ENCODE measurements around the gene SLC51B.
"Not testable (repeated sequence)": the region's sequence is repeated elsewhere in the genome, so short reads cannot be mapped to it uniquely, and the experiment has no call there.

The SLC51B gene

GRCh38 chr15:65084500-65085206 is 39.5 kb downstream of the SLC51B start:
- no peak for DNase-seq (ENCODE audit: low read depth)

DNA sequence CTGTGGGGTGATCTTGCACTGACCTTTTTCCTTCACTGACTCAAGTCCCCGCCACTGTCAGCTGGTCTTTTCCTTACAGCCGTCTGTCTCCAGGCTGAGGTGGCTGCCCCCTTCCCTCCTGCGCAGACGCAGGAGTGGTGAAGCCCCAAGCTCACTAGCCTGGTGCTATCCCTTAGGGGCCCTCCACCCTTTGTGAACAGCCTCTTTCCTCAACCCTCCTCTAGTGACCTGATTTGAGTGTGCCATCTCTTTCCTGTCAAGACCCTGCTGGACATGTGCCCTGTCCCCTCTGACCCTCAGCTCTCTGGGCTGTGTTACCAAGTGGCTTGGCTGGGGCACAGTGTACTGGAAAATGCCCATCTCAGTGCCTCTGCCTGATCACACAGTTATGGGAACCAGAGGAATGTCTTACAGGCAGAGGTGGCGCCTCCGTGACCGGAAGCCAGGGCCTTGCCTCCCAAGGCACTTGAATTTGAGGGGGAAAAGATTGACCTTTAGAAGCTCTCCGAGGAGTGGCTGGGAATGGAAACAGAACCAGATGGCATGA is 40.1 kb downstream of the SLC51B start:
- DNase-seq (ENCODE audit: low read depth), result no peak

DNA sequence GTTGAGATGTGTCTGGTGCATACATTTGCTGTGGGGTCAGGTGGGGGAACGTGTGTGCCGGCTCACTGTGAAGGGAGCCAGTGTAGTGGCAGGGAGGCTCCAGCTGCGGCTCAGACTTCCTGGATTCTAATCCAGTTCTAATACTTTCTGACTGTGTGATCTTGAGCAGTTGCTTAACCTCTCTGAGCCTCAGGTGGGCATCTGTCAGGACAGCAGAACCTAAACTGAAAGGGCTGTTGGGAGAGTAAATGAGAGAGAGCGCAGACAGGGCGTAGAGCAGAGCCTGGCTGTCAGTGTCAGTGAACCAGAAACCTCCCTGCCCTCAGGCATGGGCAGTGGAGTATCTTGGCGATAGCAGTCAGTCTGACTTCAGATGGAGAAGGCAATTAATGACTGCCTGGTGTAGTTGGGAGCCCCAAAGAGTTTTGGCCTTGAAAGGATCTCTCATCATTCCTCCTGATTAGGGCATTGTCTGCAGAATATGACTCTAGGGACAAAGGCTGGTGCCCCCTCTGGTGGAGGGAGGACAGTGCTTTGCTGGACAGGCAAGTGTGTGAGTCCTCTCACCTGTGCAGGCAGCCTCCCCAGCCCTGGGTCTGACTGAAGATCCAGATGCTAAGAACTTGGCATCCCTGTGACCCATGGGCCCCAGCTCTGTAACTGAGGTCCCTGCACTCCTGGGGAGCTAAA is 40.9 kb downstream of the SLC51B start:
- no peak for DNase-seq (ENCODE audit: low read depth)

DNA sequence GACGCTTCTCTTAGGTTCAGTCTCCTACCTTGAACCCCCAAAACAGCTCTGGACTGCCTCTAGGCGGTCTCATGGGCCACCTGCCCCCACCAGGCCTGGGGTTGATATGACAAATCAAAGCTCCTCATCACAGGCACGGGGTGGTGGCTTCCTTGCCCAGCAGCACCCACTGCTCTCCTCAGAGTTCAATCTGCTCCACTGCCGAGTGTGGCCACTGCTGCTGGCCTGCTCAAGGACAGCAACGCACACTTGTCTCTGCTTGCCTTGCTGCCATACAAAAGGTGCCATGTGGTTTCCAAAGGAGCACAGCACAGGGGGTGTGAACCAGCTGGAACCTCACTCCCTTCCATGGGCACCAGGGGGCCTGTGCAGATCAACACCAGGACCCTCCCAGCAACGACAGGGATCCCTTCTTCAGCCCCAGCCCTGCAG is 41.5 kb downstream of the SLC51B start:
- no peak for DNase-seq (ENCODE audit: low read depth)

- no peak for DNase-seq (ENCODE audit: low read depth)
Measured at GRCh38 chr15:65087411-65087810, 42.2 kb downstream of the SLC51B start.

DNA sequence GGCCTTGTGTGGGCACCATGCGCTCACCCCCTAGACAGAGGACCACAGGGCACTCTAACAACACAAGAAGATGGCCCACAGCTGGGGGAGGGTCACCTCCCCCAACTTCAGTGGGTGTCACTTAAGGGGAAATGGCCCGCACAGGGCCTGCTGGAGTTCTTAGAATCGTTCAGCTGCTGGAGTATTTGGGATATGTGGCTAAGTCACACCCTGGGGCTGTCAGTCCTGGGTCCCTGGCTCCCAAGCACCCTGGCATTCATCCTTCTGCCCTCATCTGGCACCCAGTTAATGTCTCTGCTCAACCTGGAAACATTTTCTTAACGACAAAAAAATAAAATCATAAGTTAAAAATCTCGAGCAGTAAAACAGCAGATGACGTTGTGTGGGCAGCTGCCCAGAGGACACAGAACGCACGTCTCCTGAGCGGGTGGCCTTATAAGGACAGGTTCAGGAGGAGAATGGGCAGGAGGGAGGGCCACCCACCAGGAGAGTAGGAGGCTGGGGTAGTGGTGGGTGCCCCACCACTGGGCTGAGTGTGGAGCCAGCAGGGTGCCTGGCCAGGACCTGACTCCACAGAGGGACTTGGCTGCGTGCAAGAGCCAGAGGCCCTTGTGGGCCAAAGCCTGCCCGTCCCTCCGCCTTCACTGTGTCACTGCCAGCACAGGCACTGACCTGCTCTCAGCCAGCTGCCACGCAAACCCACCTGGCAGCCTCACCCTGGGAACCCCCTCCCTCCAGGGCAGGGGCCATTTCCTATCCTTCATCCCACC is 42.9 kb downstream of the SLC51B start:
- no peak for DNase-seq (ENCODE audit: low read depth)

- no peak for DNase-seq (ENCODE audit: low read depth)
Measured at GRCh38 chr15:65088643-65089021, 43.4 kb downstream of the SLC51B start.

- DNase-seq (ENCODE audit: low read depth), result no peak
Measured at GRCh38 chr15:65089206-65089824, 44.1 kb downstream of the SLC51B start.

- no peak for DNase-seq (ENCODE audit: low read depth)
Measured at GRCh38 chr15:65091946-65092770, 47.0 kb downstream of the SLC51B start.

DNA sequence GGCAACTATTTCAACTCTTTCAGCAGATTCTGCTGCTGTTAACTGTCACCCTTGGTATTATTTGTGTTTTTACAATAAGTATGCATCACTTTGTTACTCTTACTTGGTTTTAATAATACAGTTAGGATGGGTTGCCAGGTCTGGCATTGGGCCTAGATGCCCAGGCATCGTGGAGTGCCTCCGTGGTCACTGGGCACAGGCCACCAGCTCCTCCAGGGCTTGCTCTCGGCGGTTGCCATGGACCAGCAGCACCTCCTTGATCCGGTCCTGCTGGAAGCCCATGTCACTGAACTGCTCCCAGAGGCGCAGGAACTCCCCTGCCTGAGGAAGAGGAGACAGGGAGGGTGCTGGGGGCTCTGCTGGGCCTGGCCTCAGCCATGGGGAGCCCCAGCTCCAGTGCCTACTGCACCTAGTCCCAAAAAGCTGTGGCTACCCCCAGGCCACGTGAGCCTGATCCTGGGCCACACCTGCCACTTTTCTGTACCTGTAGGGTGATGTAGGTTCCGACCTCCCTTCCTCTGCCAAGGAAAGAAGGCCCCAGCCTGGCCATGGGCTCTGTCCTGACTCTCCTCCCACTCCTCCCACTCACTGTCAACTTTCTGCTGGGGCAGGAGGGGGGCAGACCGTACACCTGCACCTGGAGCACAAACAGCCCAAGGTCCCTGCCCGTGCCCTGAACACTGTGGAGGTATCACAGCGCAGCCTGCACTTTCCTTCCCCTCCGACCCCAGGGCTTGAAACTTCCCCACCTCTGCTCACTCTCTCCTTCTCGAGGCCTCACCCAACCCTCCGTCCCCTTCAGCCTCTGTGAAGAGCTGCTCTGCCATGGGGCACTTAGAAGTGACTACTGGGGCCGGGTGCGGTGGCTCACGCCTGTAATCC is 48.0 kb downstream of the SLC51B start:
- no peak for DNase-seq (ENCODE audit: low read depth)

- not testable (repeated sequence) for DNase-seq (ENCODE audit: low read depth)
Measured at GRCh38 chr15:65093793-65094170, 48.6 kb downstream of the SLC51B start.

GRCh38 chr15:65094294-65094995 is 49.3 kb downstream of the SLC51B start:
- no peak for DNase-seq (ENCODE audit: low read depth)

DNA sequence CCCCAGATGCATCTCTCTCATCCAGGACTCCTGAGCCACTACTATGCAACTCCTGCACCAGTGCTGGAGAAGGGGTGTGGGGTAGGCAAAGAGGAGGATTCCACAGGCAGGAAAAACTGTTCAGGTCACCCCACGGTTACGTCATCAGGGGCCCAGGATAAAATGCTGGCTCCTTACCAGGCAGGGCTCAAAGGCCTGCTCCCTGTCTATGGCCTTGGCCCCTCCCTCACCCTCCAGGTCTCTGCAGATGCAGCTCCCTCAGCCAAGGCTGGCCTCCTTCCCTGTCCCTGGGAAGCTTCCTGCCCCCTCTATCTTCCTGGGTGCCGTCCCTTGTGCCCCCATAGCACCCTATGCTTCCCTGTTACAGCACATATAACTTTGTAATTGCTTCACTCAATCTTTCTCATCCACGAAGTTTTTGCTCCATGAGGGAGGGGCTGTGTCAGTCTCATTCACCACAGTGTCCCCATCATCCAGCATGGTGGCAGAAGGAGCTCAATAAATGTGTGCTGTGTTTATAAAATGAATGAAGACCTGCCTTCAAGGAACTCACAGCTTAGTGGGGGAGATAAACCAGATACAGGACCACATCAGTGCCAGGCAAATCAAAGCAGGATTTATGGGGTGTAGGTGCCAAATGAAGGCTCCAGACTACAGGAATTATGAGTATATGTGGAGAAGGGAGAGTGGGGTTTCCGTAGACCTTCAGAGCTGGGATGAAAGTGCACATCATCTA is 50.0 kb downstream of the SLC51B start:
- DNase-seq (ENCODE audit: low read depth), result no peak

DNA sequence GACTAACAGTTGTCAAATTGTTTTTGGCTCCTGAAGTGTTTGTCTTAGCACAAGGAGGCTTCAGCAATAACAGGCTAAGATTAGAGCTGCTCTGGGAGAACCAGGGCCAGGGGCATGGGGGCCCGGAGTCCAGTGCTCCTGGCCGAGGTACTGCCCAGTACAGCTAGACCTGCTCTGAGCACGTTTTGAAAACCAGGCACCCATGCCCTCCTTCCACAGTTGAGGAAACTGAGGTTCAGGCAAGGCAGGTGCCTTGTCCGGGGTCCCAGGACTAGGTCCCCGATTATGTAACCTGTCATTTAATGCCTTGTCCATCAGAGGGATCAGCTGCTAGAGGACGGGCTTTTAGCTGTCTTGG is 50.5 kb downstream of the SLC51B start:
- no peak for DNase-seq (ENCODE audit: low read depth)

GRCh38 chr15:65096481-65097385 is 51.5 kb downstream of the SLC51B start:
- DNase-seq (ENCODE audit: low read depth), result no peak

GRCh38 chr15:65097651-65098263 is 52.6 kb downstream of the SLC51B start:
- no peak for DNase-seq (ENCODE audit: low read depth)

DNA sequence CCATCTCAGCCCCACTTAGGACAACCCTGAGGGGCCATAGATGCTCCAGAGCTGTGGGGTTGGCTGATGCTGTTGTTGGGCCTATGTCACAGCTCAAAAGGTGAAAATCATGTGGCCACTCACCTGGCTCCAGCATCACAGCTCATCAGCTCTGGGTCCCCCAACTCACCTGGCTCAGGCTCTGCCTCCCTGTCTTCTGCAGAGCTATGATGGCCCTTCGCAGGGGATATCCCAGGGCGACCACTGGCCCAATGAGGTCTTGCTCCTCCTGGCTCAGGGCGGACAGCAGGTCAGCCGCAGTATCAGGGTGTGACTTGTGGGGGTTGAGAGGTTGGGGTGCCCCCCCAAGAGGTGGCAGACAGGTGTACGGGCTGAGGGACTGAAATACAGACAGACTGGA is 54.1 kb downstream of the SLC51B start:
- no peak for DNase-seq (ENCODE audit: low read depth)

- not testable (repeated sequence) for DNase-seq (ENCODE audit: low read depth)
Measured at GRCh38 chr15:65099801-65100200, 54.6 kb downstream of the SLC51B start.

All from GM04504 (cell line).